Coronary artery (tissue), 2 donors: ENCODE data around the gene ZNF438.
"Not testable (repeated sequence)": the region's sequence is repeated elsewhere in the genome, so short reads cannot be mapped to it uniquely, and the experiment has no call there.

Experiments used
- DNase-seq: peaks from one replicate; pipeline ENCODE4 v3.0.0-alpha.2; 2017; ENCODE audit warnings: low spot score
- H3K27ac ChIP-seq, 2 donors: fragments of 200-600 bp; sonication (generic); one replicate each; pipeline ENCODE4 v1.5.1; 2016 to 2019
- H3K4me3 ChIP-seq: fragments of 200-600 bp; sonication (generic); 2 replicates; pipeline ENCODE4 v1.5.1; 2016; ENCODE audit warnings: mild to moderate bottlenecking, moderate library complexity
- TF ChIP-seq, protein P1 (sequence below): fragments of 200-600 bp; sonication (generic); IDR thresholded peaks from one replicate; pipeline ENCODE4 v1.5.1; 2019; ENCODE audit warnings: antibody characterized with exemption

ZNF438 gene

DNA sequence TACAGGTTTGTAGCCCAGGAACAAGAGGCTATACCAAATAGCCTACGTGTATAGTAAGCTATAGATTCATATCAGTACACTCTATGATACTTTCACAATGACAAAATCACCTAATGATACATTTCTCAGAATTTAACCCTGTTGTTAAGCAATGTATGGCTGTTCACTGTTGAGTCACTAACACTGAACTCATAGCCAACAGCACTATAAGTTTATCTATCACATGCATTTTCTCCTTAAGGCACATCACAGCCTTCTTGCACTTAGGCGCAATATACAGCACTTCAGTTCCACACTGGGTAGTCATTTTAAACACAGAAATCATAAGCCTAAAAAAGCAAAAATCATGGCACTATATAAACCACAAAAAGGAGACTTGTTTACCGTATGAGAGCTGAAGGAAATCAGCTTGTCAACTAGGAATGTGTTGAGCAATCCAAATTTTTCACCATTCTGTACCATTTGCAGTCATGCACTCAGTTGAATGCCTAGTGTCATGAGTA, 45.6 kb downstream of the ZNF438 start:
- Histone ChIP-seq H3K4me3 (no peak overlapping the region), H3K27ac (peak overlapping the region in 1 of 2 donors; percentile 26)
- TF ChIP-seq, protein P1, sequence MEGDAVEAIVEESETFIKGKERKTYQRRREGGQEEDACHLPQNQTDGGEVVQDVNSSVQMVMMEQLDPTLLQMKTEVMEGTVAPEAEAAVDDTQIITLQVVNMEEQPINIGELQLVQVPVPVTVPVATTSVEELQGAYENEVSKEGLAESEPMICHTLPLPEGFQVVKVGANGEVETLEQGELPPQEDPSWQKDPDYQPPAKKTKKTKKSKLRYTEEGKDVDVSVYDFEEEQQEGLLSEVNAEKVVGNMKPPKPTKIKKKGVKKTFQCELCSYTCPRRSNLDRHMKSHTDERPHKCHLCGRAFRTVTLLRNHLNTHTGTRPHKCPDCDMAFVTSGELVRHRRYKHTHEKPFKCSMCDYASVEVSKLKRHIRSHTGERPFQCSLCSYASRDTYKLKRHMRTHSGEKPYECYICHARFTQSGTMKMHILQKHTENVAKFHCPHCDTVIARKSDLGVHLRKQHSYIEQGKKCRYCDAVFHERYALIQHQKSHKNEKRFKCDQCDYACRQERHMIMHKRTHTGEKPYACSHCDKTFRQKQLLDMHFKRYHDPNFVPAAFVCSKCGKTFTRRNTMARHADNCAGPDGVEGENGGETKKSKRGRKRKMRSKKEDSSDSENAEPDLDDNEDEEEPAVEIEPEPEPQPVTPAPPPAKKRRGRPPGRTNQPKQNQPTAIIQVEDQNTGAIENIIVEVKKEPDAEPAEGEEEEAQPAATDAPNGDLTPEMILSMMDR, result no peak
- no peak for DNase-seq

DNA sequence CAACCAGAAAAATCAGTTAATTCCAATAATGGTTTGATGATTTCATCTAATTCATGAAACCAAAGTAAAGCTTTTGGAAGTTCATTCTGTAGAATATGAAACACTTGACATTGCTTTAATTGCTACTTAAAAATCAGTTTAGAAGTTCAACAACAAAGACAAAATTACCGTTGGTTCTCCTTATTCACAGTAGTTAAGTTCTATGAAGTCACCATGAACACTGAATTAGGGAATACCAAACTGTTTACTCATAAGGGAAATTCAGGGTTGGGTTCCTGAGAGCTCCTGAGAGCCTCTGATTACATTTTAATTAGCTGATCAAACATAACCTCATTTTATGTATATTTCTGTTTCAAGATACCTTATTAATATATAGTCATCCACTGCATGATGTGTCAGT, 46.2 kb downstream of the ZNF438 start:
- DNase-seq, result no peak
- H3K27ac ChIP-seq, result no peak overlapping the region
- TF ChIP-seq, protein P1, result no peak
- H3K4me3 ChIP-seq, result no peak overlapping the region

DNA sequence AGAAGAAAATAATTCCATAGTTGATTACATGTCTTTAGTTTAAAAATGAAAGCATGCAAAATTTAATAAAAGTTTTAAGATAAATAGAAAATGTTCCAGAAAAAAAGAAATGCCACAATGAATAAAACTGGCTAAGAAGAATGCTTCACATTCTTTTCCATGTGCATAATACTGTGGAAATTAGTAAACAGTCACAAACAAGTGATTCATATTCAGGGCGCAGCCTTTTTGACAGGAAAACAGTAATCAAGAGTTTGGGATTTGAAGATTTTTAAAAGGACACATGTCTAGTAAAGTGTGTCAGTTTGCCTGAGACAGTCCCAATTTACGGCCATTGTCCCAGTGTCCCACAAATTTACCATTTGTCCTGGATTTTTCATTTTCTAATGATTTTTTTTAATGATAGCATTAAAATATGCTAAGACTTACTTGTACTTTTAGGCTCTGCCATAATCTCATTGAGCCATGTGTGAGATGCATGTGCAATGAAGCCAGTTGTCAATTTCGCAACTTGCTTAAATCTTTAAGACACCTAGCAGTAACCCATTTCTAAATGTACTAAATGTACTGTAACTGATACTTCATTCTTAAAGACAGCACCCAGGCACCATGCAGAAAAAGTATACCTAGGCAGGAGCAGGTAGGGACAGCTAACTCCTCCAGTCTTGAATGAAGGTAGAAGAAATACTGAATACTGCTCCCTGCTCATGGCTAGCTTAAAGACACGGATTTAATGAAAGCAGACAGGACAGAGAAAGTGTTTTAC, 46.9 kb downstream of the ZNF438 start:
- TF ChIP-seq, protein P1, result no peak
- H3K27ac ChIP-seq, result peak overlapping the region; percentile 11 to 55
- no peak for DNase-seq

DNA sequence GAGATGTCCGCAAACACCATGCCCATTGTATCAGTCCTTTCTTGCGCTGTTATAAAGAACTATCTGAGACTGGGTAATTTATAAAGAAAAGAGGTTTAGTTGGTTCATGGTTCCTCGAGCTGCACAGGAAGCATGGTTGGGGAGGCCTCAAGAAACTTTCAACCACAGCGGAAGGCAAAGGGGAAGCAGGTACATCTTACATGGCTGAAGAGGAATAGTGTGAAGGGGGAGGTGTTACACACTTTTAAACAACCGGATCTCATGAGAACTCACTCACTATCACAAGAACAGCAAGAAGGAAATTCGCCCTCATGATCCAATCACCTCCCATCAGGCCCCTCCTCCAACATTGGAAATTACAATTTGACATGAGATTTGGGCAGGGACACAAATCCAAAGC, 48.5 kb downstream of the ZNF438 start:
- H3K27ac ChIP-seq, result not testable (repeated sequence)

More for the DNA sequence above, 46.9 kb downstream of the ZNF438 start:
- H3K4me3 ChIP-seq, result no peak overlapping the region

DNA sequence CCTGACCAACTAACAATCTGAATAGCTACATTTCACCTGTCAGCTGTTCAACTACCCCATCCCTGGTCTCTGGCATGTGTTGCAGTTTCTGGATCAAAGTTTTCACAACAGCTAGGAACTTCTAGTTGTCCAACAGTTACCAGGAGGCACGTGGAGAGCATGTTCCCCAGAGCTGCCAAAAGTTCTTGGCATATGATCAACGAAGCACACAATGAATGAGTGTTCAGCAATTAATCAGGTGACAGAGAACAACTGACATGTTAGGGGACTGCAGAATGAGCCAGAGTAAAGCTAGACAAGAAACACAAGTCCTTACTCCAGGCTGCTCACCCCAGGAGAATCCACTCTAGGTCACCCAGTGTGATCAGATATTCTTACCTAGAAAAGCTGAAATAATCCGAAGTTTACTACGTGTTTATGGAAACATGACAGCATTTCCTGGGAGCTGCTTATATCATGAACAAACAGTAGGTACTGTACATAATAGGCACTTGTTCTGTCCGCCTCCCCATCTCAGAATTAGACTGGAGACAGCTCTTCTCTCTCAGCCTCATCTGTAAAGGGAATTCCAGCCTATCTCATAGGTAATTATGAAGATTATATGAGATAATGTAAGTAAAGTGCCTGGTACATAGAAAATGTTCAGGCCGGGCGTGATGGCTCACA, 50.6 kb downstream of the ZNF438 start:
- H3K27ac ChIP-seq, result peak overlapping the region in 1 of 2 donors; percentile 30
- H3K4me3 ChIP-seq, result no peak overlapping the region
- TF ChIP-seq, protein P1, result no peak
- no peak for DNase-seq

More for the DNA sequence above, 48.5 kb downstream of the ZNF438 start:
- DNase-seq, H3K4me3 ChIP-seq: not testable (repeated sequence)

DNA sequence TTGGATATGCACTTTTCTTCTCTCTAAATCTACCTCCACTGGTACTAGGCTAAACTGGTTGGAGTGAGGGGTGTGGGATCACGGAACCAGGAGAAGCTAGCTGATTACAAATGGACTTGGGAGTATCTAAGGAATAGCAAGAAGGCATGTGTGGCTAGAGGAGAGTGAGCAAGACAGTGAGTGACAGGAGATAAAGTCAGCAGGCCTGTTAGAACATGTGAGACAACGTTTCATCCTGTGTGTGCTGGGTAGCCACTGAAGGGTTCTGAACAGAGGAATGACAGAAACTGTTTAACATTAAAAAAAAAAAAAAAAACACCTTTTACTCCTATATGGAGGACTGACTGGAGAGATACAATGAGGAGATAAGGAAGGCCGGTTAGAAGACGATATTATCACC, 51.7 kb downstream of the ZNF438 start:
- Histone ChIP-seq H3K4me3 (no peak overlapping the region), H3K27ac (peak overlapping the region in 1 of 2 donors; percentile 14)
- TF ChIP-seq, protein P1, result no peak
- DNase-seq, result no peak

DNA sequence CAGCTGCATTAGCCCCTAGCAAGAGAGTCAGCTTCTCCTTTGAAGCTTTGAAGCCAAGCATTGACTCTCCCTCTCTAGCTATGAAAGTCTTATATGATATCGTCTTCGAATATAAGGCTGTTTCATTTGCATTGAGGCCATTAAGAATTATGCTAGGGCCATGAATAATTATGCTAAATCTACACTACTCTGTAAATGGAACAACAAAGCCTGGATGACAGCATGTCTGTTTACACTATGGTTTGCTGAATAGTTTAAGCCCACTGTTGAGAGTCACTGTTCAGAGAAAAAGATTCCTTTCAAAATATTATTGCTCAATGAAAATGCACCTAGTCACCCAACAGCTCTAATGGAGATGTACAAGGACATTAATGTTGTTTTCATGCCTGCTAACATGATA, 52.8 kb downstream of the ZNF438 start:
- no peak overlapping the region for H3K27ac ChIP-seq
- DNase-seq, result no peak
- no peak overlapping the region for H3K4me3 ChIP-seq
- TF ChIP-seq, protein P1, result no peak
